Neural cell (in vitro differentiated cells): ENCODE data around the gene KNOP1. TPM values are rescaled to one million over a fixed set of nuclear protein-coding genes. Genes with fewer than 3 reads are reported as not detected.

Experiments
- H2AFZ ChIP-seq: fragments of 200-600, 300-800 bp; sonication (generic), shearing (Covaris generic); 2 replicates; pipeline ENCODE4 v1.6.0; 2014; ENCODE audit warnings: low read depth, mild to moderate bottlenecking, antibody characterized with exemption, low read length, moderate library complexity
- H3F3A ChIP-seq: fragments of 200-600 bp; shearing (Covaris generic); 2 replicates; pipeline ENCODE4 v1.6.1; 2016; ENCODE audit warnings: mild to moderate bottlenecking, moderate library complexity, mixed read lengths, antibody characterized with exemption, low read length; ENCODE audit not compliant: insufficient read depth, poor library complexity, severe bottlenecking
- H3K27ac ChIP-seq: fragments of 200-600, 300-800 bp; sonication (generic), shearing (Covaris generic); 2 replicates; pipeline ENCODE4 v1.5.1; 2014; ENCODE audit warnings: mild to moderate bottlenecking, low read length, moderate library complexity
- H3K27me3 ChIP-seq: fragments of 300-800, 200-600 bp; sonication (generic), shearing (Covaris generic); 2 replicates; pipeline ENCODE4 v1.6.0; 2014; ENCODE audit warnings: mild to moderate bottlenecking, low read depth, low read length, moderate library complexity; ENCODE audit not compliant: insufficient read depth
- H3K36me3 ChIP-seq: fragments of 300-800, 200-600 bp; sonication (generic), shearing (Covaris generic); 2 replicates; pipeline ENCODE4 v1.5.1; 2014; ENCODE audit warnings: mild to moderate bottlenecking, antibody characterized with exemption, low read length, moderate library complexity; ENCODE audit not compliant: insufficient read depth
- H3K4me2 ChIP-seq: fragments of 300-800, 200-600 bp; sonication (generic), shearing (Covaris generic); 2 replicates; pipeline ENCODE4 v1.6.0; 2014; ENCODE audit warnings: mild to moderate bottlenecking, low read length
- H3K4me3 ChIP-seq: fragments of 300-800, 200-600 bp; sonication (generic), shearing (Covaris generic); 2 replicates; pipeline ENCODE4 v1.5.1; 2014; ENCODE audit warnings: mild to moderate bottlenecking, low read length, moderate library complexity
- H3K79me2 ChIP-seq: fragments of 200-600 bp; shearing (Covaris generic); replicated peaks from 2 replicates; pipeline ENCODE4 v1.6.0; 2014; ENCODE audit warnings: mild to moderate bottlenecking, low read length, moderate library complexity; ENCODE audit not compliant: insufficient read depth
- H3K9ac ChIP-seq: fragments of 300-800, 200-600 bp; sonication (generic), shearing (Covaris generic); 2 replicates; pipeline ENCODE4 v1.6.1; 2016; ENCODE audit warnings: mild to moderate bottlenecking, low read length, mixed read lengths
- H3K9me2 ChIP-seq: fragments of 200-600 bp; shearing (Covaris generic); 2 replicates; pipeline ENCODE4 v1.6.1; 2016; ENCODE audit warnings: mild to moderate bottlenecking, low read length, mixed read lengths; ENCODE audit not compliant: insufficient read depth
- H3K9me3 ChIP-seq: fragments of 200-600, 300-800 bp; sonication (generic), shearing (Covaris generic); 2 replicates; pipeline ENCODE4 v1.6.1; 2016; ENCODE audit warnings: mild to moderate bottlenecking, mixed run types, low read length, moderate library complexity, mixed read lengths
- H4K20me1 ChIP-seq: fragments of 200-600 bp; shearing (Covaris generic); 2 replicates; pipeline ENCODE4 v1.6.1; 2016; ENCODE audit warnings: mild to moderate bottlenecking, mixed run types; ENCODE audit not compliant: insufficient read depth
- CTCF ChIP-seq: fragments of 450-650 bp; IDR thresholded peaks from 2 replicates; pipeline ENCODE4 v1.5.1; 2014; ENCODE audit warnings: antibody characterized with exemption, mild to moderate bottlenecking, moderate library complexity; ENCODE audit not compliant: poor library complexity, severe bottlenecking
- EP300 ChIP-seq: fragments of 450-650 bp; conservative IDR thresholded peaks from 2 replicates; pipeline ENCODE4 v1.6.1; 2014; ENCODE audit warnings: antibody characterized with exemption, mild to moderate bottlenecking, moderate library complexity; ENCODE audit not compliant: poor library complexity, severe bottlenecking
- EZH2 ChIP-seq: fragments of 200-600, 300-800 bp; shearing (Covaris generic), sonication (generic); IDR thresholded peaks from 2 replicates; pipeline ENCODE4 v1.6.1; 2014; ENCODE audit warnings: antibody characterized with exemption, low read length, borderline replicate concordance, mild to moderate bottlenecking; ENCODE audit not compliant: insufficient read depth, poor library complexity, severe bottlenecking
- MXI1 ChIP-seq: fragments of 450-650 bp; conservative IDR thresholded peaks from 2 replicates; pipeline ENCODE4 v1.6.1; 2014; ENCODE audit warnings: antibody characterized with exemption, mild to moderate bottlenecking; ENCODE audit not compliant: poor library complexity, severe bottlenecking
- POLR2AphosphoS5 ChIP-seq: IDR thresholded peaks from 2 replicates; pipeline ENCODE4 v1.6.1; 2012
- RAD21 ChIP-seq: fragments of 450-650 bp; conservative IDR thresholded peaks from 2 replicates; pipeline ENCODE4 v1.6.1; 2014; ENCODE audit warnings: antibody characterized with exemption, mild to moderate bottlenecking, moderate library complexity
- REST ChIP-seq: IDR thresholded peaks from 2 replicates; pipeline ENCODE4 v1.6.1; 2012; ENCODE audit warnings: borderline replicate concordance
- SMC3 ChIP-seq: fragments of 450-650 bp; conservative IDR thresholded peaks from 2 replicates; pipeline ENCODE4 v1.6.1; 2014; ENCODE audit warnings: antibody characterized with exemption, mild to moderate bottlenecking, moderate library complexity; ENCODE audit not compliant: poor library complexity
- TAF1 ChIP-seq: IDR thresholded peaks from 2 replicates; pipeline ENCODE4 v1.6.1; 2012; ENCODE audit warnings: low read depth
- polyA plus RNA-seq: library from polyadenylated mRNA; depleted of rRNA; stranded (reverse); fragments of >200 nt; gene quantifications from 2 replicates; pipeline ENCODE4 v1.2.3, GENCODE V29; 2014

KNOP1 gene
- polyA plus RNA-seq, 1 donor from 2014 or later = 40.1 TPM

GRCh38 chr16:19687279-19687678 lies 30.7 kb downstream of the KNOP1 start:
- Histone ChIP-seq H4K20me1 (no peaks in the 10 kb centered on the region), H3K36me3 (peaks cover 20% of the 10 kb centered on the region), H3K27me3 (no peaks in the 10 kb centered on the region), H3F3A (no peaks in the 10 kb centered on the region), H3K27ac (no peak overlapping the region), H3K4me2 (no peak overlapping the region), H3K79me2 (no peaks in the 10 kb centered on the region), H3K4me3 (no peak overlapping the region), H2AFZ (no peak overlapping the region), H3K9me2 (no peaks in the 10 kb centered on the region), H3K9ac (no peak overlapping the region), H3K9me3 (no peaks in the 10 kb centered on the region)
- TF ChIP-seq EZH2 = no peak
- TF ChIP-seq POLR2AphosphoS5 = no peak
- TF ChIP-seq SMC3 = no peak
- TF ChIP-seq REST = no peak
- no peak for TF ChIP-seq CTCF
- TF ChIP-seq EP300 = no peak
- TF ChIP-seq MXI1 = no peak
- no peak for TF ChIP-seq RAD21
- TF ChIP-seq TAF1 = no peak

- Histone ChIP-seq H3K79me2 (no peaks in the 10 kb centered on the region), H3K36me3 (peaks cover 20% of the 10 kb centered on the region), H3K27me3 (no peaks in the 10 kb centered on the region), H3K4me2 (no peak overlapping the region), H4K20me1 (no peaks in the 10 kb centered on the region), H2AFZ (no peak overlapping the region), H3F3A (no peaks in the 10 kb centered on the region), H3K9me3 (no peaks in the 10 kb centered on the region), H3K9ac (no peak overlapping the region), H3K9me2 (no peaks in the 10 kb centered on the region), H3K4me3 (no peak overlapping the region), H3K27ac (no peak overlapping the region)
- TF ChIP-seq EZH2 (no peak), POLR2AphosphoS5 (no peak), EP300 (no peak), MXI1 (no peak), CTCF (no peak), TAF1 (no peak), REST (no peak), RAD21 (no peak), SMC3 (no peak)
Measured at GRCh38 chr16:19685176-19685575, 32.9 kb downstream of the KNOP1 start.
